Activated gamma-delta T cell treated with Interleukin-2 at 50 U/mL for 16 hours (primary cell): ENCODE data around the gene FCN3.

Experiments
- DNase-seq: peaks from one replicate; pipeline ENCODE4 v3.0.0-alpha.2; 2020

FCN3 gene

GRCh38 chr1:27336756-27337155 lies 37.9 kb downstream of the FCN3 start:
- DNase-seq, result no peak

GRCh38 chr1:27335506-27336422 lies 38.9 kb downstream of the FCN3 start:
- DNase-seq, result no peak

GRCh38 chr1:27333717-27334279 lies 40.8 kb downstream of the FCN3 start:
- no peak for DNase-seq

- peak; percentile 59 for DNase-seq
These were observed 41.9 kb downstream of the FCN3 start for GRCh38 chr1:27332536-27333281.

- DNase-seq, result no peak
These were observed 42.7 kb downstream of the FCN3 start for GRCh38 chr1:27331922-27332321.

GRCh38 chr1:27331426-27331825 lies 43.2 kb downstream of the FCN3 start:
- DNase-seq, result no peak

- DNase-seq, result no peak
These were observed 43.8 kb downstream of the FCN3 start for GRCh38 chr1:27330786-27331185.

GRCh38 chr1:27327964-27328363 lies 46.7 kb downstream of the FCN3 start:
- no peak for DNase-seq

GRCh38 chr1:27325286-27325685 lies 49.3 kb downstream of the FCN3 start:
- no peak for DNase-seq

GRCh38 chr1:27322569-27323240 lies 51.9 kb downstream of the FCN3 start:
- no peak for DNase-seq

GRCh38 chr1:27321813-27322568 lies 52.6 kb downstream of the FCN3 start, which contains the start of gene TMEM222:
Gene TMEM222 (plus strand): TSS chr1:27322163. CDS start chr1:27322198, 35 bp downstream.
- DNase-seq, result peak; percentile 97
